Measurements from ENCODE around the gene GSKIP. TPM values are rescaled to one million over a fixed set of nuclear protein-coding genes. Genes with fewer than 3 reads are reported as not detected.

Gene GSKIP
- total RNA-seq, 4 donors from 2014 or later, result 11.7 to 20.2 (median 14.9) TPM

DNA sequence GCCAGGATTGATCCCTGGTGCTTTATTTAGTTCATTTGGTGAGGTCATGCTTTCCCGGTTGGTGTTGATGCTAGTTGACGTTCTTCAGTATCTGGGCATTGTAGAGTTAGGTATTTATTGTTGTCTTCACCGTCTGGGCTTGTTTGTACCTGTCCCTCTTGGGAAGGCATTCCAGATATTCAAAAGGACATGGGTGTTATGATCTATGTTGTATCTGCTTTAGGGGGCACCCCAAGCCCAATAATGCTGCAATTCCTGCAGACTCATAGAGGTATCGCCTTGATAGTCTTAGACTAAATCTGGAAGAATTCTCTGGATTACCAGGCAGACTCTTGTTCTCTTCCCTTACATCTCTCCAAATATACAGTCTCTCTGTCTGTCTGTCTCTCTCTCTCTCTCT, 70.7 kb downstream of the GSKIP start:
- no peak for TF ChIP-seq CTCF (IDR thresholded peaks at IDR 0.05; ENCODE audit: low read depth)

Small RNA genes within 50 kb of the gene (small RNA-seq; reads per million reads assigned to genes)
- not detected for gene RNU2-33P

Other genes with a start within 250 kb of the GSKIP start
- 1 to 10 TPM; 2.1 to 6.2 (median 2.8) TPM for gene BDKRB2, start 158.7 kb upstream of the GSKIP start, total RNA-seq
- gene BDKRB1, start 107.3 kb upstream of the GSKIP start, total RNA-seq, result under 1 TPM in 1 of 4 donors, not detected in 3; 0.51 TPM
- 10 to 100 TPM; 26.1 to 30.8 (median 28.2) TPM for gene ATG2B, start 185 bp upstream of the GSKIP start, total RNA-seq
- gene AK7, start 28.6 kb downstream of the GSKIP start, total RNA-seq, result 10 to 100 TPM in 1 of 4 donors, 1 to 10 TPM in 2, under 1 TPM in 1; 0.85 to 10.2 (median 1.5) TPM
- gene PAPOLA, start 138.9 kb downstream of the GSKIP start, total RNA-seq, result 100 to 1,000 TPM; 109 to 253 (median 132) TPM

All from subcutaneous adipose tissue (tissue), 4 donors.